Neural cell (in vitro differentiated cells): ENCODE measurements around the gene BTF3L4. TPM values are rescaled to one million over a fixed set of nuclear protein-coding genes. Genes with fewer than 3 reads are reported as not detected.

Source experiments
- H2AFZ ChIP-seq: fragments of 200-600, 300-800 bp; sonication (generic), shearing (Covaris generic); 2 replicates; pipeline ENCODE4 v1.6.0; 2014; ENCODE audit warnings: low read depth, mild to moderate bottlenecking, antibody characterized with exemption, low read length, moderate library complexity
- H3F3A ChIP-seq: fragments of 200-600 bp; shearing (Covaris generic); 2 replicates; pipeline ENCODE4 v1.6.1; 2016; ENCODE audit warnings: mild to moderate bottlenecking, moderate library complexity, mixed read lengths, antibody characterized with exemption, low read length; ENCODE audit not compliant: insufficient read depth, poor library complexity, severe bottlenecking
- H3K27ac ChIP-seq: fragments of 200-600, 300-800 bp; sonication (generic), shearing (Covaris generic); 2 replicates; pipeline ENCODE4 v1.5.1; 2014; ENCODE audit warnings: mild to moderate bottlenecking, low read length, moderate library complexity
- H3K27me3 ChIP-seq: fragments of 300-800, 200-600 bp; sonication (generic), shearing (Covaris generic); 2 replicates; pipeline ENCODE4 v1.6.0; 2014; ENCODE audit warnings: mild to moderate bottlenecking, low read depth, low read length, moderate library complexity; ENCODE audit not compliant: insufficient read depth
- H3K36me3 ChIP-seq: fragments of 300-800, 200-600 bp; sonication (generic), shearing (Covaris generic); 2 replicates; pipeline ENCODE4 v1.5.1; 2014; ENCODE audit warnings: mild to moderate bottlenecking, antibody characterized with exemption, low read length, moderate library complexity; ENCODE audit not compliant: insufficient read depth
- H3K4me2 ChIP-seq: fragments of 300-800, 200-600 bp; sonication (generic), shearing (Covaris generic); 2 replicates; pipeline ENCODE4 v1.6.0; 2014; ENCODE audit warnings: mild to moderate bottlenecking, low read length
- H3K4me3 ChIP-seq: fragments of 300-800, 200-600 bp; sonication (generic), shearing (Covaris generic); 2 replicates; pipeline ENCODE4 v1.5.1; 2014; ENCODE audit warnings: mild to moderate bottlenecking, low read length, moderate library complexity
- H3K79me2 ChIP-seq: fragments of 200-600 bp; shearing (Covaris generic); replicated peaks from 2 replicates; pipeline ENCODE4 v1.6.0; 2014; ENCODE audit warnings: mild to moderate bottlenecking, low read length, moderate library complexity; ENCODE audit not compliant: insufficient read depth
- H3K9ac ChIP-seq: fragments of 300-800, 200-600 bp; sonication (generic), shearing (Covaris generic); 2 replicates; pipeline ENCODE4 v1.6.1; 2016; ENCODE audit warnings: mild to moderate bottlenecking, low read length, mixed read lengths
- H3K9me2 ChIP-seq: fragments of 200-600 bp; shearing (Covaris generic); 2 replicates; pipeline ENCODE4 v1.6.1; 2016; ENCODE audit warnings: mild to moderate bottlenecking, low read length, mixed read lengths; ENCODE audit not compliant: insufficient read depth
- H3K9me3 ChIP-seq: fragments of 200-600, 300-800 bp; sonication (generic), shearing (Covaris generic); 2 replicates; pipeline ENCODE4 v1.6.1; 2016; ENCODE audit warnings: mild to moderate bottlenecking, mixed run types, low read length, moderate library complexity, mixed read lengths
- H4K20me1 ChIP-seq: fragments of 200-600 bp; shearing (Covaris generic); 2 replicates; pipeline ENCODE4 v1.6.1; 2016; ENCODE audit warnings: mild to moderate bottlenecking, mixed run types; ENCODE audit not compliant: insufficient read depth
- EP300 ChIP-seq: fragments of 450-650 bp; conservative IDR thresholded peaks from 2 replicates; pipeline ENCODE4 v1.6.1; 2014; ENCODE audit warnings: antibody characterized with exemption, mild to moderate bottlenecking, moderate library complexity; ENCODE audit not compliant: poor library complexity, severe bottlenecking
- EZH2 ChIP-seq: fragments of 200-600, 300-800 bp; shearing (Covaris generic), sonication (generic); IDR thresholded peaks from 2 replicates; pipeline ENCODE4 v1.6.1; 2014; ENCODE audit warnings: antibody characterized with exemption, low read length, borderline replicate concordance, mild to moderate bottlenecking; ENCODE audit not compliant: insufficient read depth, poor library complexity, severe bottlenecking
- MXI1 ChIP-seq: fragments of 450-650 bp; conservative IDR thresholded peaks from 2 replicates; pipeline ENCODE4 v1.6.1; 2014; ENCODE audit warnings: antibody characterized with exemption, mild to moderate bottlenecking; ENCODE audit not compliant: poor library complexity, severe bottlenecking
- POLR2AphosphoS5 ChIP-seq: IDR thresholded peaks from 2 replicates; pipeline ENCODE4 v1.6.1; 2012
- RAD21 ChIP-seq: fragments of 450-650 bp; conservative IDR thresholded peaks from 2 replicates; pipeline ENCODE4 v1.6.1; 2014; ENCODE audit warnings: antibody characterized with exemption, mild to moderate bottlenecking, moderate library complexity
- SMC3 ChIP-seq: fragments of 450-650 bp; conservative IDR thresholded peaks from 2 replicates; pipeline ENCODE4 v1.6.1; 2014; ENCODE audit warnings: antibody characterized with exemption, mild to moderate bottlenecking, moderate library complexity; ENCODE audit not compliant: poor library complexity
- TAF1 ChIP-seq: IDR thresholded peaks from 2 replicates; pipeline ENCODE4 v1.6.1; 2012; ENCODE audit warnings: low read depth
- polyA plus RNA-seq: library from polyadenylated mRNA; depleted of rRNA; stranded (reverse); fragments of >200 nt; gene quantifications from 2 replicates; pipeline ENCODE4 v1.2.3, GENCODE V29; 2014
- TF ChIP-seq, protein P1 (sequence below): fragments of 450-650 bp; IDR thresholded peaks from 2 replicates; pipeline ENCODE4 v1.5.1; 2014; ENCODE audit warnings: antibody characterized with exemption, mild to moderate bottlenecking, moderate library complexity; ENCODE audit not compliant: poor library complexity, severe bottlenecking
- TF ChIP-seq, protein P2 (sequence below): IDR thresholded peaks from 2 replicates; pipeline ENCODE4 v1.6.1; 2012; ENCODE audit warnings: borderline replicate concordance

BTF3L4 gene
- polyA plus RNA-seq, 1 donor from 2014 or later, result 355 TPM

DNA sequence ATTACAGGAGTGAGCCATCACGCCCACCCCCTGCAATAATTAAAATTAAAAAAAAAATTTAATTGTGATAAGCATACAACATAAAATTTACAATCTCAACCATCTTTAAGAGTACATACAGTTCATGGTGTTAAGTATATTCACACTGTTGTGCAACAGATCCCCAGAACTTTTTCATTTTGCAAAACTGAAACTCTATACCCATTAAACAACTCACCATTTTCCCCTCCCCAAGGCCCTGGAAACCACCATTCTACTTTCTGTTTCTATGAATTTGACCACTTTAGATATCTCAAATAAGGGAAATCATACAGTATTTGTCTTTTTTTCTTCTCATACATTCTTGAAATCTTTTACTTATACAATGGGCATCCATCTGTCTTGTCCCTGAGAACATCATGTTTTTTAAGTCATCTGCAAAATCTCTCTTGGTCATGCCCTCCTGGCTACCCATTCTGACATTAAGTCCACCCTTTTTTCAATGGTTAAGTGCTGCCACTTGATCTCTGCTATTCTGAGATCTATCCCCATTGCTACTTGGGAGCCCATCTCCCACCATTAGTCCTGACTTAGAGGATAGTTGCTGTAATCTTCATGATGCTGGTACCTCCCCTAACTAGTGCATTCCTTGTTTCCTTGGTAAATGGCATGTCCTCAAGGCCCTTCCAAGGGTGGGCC, 46.4 kb downstream of the BTF3L4 start:
- Histone ChIP-seq H2AFZ (no peak overlapping the region), H3K27ac (no peak overlapping the region), H3K36me3 (no peaks in the 10 kb centered on the region), H3K9ac (no peak overlapping the region), H3F3A (no peaks in the 10 kb centered on the region), H3K4me2 (no peak overlapping the region), H3K27me3 (no peaks in the 10 kb centered on the region), H3K9me3 (no peaks in the 10 kb centered on the region), H3K9me2 (no peaks in the 10 kb centered on the region), H3K4me3 (no peak overlapping the region), H3K79me2 (no peaks in the 10 kb centered on the region), H4K20me1 (no peaks in the 10 kb centered on the region)
- TF ChIP-seq TAF1, result no peak
- TF ChIP-seq, protein P1, sequence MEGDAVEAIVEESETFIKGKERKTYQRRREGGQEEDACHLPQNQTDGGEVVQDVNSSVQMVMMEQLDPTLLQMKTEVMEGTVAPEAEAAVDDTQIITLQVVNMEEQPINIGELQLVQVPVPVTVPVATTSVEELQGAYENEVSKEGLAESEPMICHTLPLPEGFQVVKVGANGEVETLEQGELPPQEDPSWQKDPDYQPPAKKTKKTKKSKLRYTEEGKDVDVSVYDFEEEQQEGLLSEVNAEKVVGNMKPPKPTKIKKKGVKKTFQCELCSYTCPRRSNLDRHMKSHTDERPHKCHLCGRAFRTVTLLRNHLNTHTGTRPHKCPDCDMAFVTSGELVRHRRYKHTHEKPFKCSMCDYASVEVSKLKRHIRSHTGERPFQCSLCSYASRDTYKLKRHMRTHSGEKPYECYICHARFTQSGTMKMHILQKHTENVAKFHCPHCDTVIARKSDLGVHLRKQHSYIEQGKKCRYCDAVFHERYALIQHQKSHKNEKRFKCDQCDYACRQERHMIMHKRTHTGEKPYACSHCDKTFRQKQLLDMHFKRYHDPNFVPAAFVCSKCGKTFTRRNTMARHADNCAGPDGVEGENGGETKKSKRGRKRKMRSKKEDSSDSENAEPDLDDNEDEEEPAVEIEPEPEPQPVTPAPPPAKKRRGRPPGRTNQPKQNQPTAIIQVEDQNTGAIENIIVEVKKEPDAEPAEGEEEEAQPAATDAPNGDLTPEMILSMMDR, result no peak
- TF ChIP-seq, protein P2, sequence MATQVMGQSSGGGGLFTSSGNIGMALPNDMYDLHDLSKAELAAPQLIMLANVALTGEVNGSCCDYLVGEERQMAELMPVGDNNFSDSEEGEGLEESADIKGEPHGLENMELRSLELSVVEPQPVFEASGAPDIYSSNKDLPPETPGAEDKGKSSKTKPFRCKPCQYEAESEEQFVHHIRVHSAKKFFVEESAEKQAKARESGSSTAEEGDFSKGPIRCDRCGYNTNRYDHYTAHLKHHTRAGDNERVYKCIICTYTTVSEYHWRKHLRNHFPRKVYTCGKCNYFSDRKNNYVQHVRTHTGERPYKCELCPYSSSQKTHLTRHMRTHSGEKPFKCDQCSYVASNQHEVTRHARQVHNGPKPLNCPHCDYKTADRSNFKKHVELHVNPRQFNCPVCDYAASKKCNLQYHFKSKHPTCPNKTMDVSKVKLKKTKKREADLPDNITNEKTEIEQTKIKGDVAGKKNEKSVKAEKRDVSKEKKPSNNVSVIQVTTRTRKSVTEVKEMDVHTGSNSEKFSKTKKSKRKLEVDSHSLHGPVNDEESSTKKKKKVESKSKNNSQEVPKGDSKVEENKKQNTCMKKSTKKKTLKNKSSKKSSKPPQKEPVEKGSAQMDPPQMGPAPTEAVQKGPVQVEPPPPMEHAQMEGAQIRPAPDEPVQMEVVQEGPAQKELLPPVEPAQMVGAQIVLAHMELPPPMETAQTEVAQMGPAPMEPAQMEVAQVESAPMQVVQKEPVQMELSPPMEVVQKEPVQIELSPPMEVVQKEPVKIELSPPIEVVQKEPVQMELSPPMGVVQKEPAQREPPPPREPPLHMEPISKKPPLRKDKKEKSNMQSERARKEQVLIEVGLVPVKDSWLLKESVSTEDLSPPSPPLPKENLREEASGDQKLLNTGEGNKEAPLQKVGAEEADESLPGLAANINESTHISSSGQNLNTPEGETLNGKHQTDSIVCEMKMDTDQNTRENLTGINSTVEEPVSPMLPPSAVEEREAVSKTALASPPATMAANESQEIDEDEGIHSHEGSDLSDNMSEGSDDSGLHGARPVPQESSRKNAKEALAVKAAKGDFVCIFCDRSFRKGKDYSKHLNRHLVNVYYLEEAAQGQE, result no peak
- no peak for TF ChIP-seq EP300
- no peak for TF ChIP-seq MXI1
- no peak for TF ChIP-seq SMC3
- TF ChIP-seq POLR2AphosphoS5, result no peak
- no peak for TF ChIP-seq EZH2
- TF ChIP-seq RAD21, result no peak

DNA sequence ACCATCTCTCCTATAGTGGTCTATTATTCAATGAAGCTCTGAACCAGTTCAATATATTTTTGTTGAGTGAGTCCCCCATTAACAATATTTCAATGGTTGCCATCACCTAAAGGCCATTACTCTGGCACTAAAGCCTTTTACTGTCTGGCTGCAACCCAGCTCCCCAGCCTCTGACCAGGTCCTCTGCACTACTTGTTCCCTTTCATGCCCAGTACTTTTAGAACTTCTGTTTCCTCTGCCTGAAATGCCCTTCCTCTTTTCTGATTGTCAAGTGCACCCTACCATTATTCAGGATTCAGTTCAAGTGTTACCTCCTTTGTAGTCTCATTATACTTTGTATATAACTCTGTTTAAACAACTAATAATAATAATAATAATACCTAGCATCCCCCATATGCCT, 55.4 kb downstream of the BTF3L4 start:
- Histone ChIP-seq H3K79me2 (no peaks in the 10 kb centered on the region), H3K9me2 (no peaks in the 10 kb centered on the region), H3K4me2 (no peak overlapping the region), H3K9ac (no peak overlapping the region), H2AFZ (no peak overlapping the region), H3K27me3 (no peaks in the 10 kb centered on the region), H3K9me3 (no peaks in the 10 kb centered on the region), H3F3A (no peaks in the 10 kb centered on the region), H4K20me1 (no peaks in the 10 kb centered on the region), H3K4me3 (no peak overlapping the region), H3K27ac (no peak overlapping the region), H3K36me3 (no peaks in the 10 kb centered on the region)
- TF ChIP-seq POLR2AphosphoS5 (no peak), EZH2 (no peak), TAF1 (no peak), MXI1 (no peak), SMC3 (no peak), EP300 (no peak), RAD21 (no peak)
- TF ChIP-seq, protein P1, result no peak
- TF ChIP-seq, protein P2, result no peak
